Measurements from ENCODE around the gene PHOSPHO2. TPM values are rescaled to one million over a fixed set of nuclear protein-coding genes. Genes with fewer than 3 reads are reported as not detected.

PHOSPHO2 gene
- total RNA-seq, 2 experiments from 2014 or later = 4.5 to 6.5 TPM

DNA sequence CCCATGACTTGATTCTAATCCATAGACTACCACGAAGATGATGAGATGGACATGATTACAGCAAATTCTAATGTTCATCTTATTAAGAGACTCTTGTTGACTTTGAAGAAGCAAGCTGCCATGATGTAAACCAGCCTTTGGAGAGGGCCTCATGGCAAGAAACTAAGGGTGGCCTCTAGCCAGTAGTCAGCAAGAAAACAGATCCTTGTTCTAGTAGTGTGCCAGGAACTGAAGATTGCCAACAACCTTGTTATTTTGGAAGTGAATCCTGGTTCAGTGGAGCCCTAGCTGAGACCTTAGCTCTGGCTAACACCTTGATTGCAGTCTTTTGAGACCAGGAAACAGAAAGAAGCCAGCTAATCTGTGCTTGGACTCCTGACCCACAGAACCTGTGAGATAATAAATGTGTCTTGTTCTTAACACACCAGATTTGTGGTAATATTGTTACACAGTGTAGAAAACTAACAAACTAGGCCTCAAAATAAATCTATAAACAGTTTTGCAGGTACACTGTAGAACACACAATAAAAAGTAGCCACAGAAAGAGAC is 10.0 kb downstream of the PHOSPHO2 start:
- no peaks in the 10 kb centered on the region for H3K27me3 ChIP-seq (ENCODE audit: control insufficient read depth in 1 of 2, insufficient read depth in 2 of 2, low read length in 2 of 2)
- POLR2A ChIA-PET = interaction anchor here (1.0 kb wide), 1 partner anchor 10 kb away, joined by 5 read pairs; the partner anchor contains the start of genes CFAP210 and PHOSPHO2
- Mint-ChIP-seq H3K4me1 (ENCODE audit: low read depth) (no peaks in the 10 kb centered on the region), H3K27me3 (no peaks in the 10 kb centered on the region), H3K4me3 (no peak overlapping the region), H3K9me3 (no peaks in the 10 kb centered on the region), H3K36me3 (ENCODE audit: low read depth) (peaks cover 30% of the 10 kb centered on the region), H3K27ac (no peak overlapping the region)
- DNase-seq (no peak), ATAC-seq (ENCODE audit: poor library complexity) (no peak)
- intact Hi-C loops (cut with DNase I, micrococcal nuclease) = no loop called here
- no peaks in the 10 kb centered on the region for H3K4me1 ChIP-seq (ENCODE audit: insufficient read depth, low read length)
- no peaks in the 10 kb centered on the region for H3K9me3 ChIP-seq (ENCODE audit: control insufficient read depth in 1 of 2, insufficient read depth in 1 of 2, low read length in 2 of 2)
- CTCF ChIA-PET = no interaction called here
- H3K36me3 ChIP-seq (ENCODE audit: insufficient read depth, low read length) = peaks cover 2% of the 10 kb centered on the region
- TF ChIP-seq, protein P1, sequence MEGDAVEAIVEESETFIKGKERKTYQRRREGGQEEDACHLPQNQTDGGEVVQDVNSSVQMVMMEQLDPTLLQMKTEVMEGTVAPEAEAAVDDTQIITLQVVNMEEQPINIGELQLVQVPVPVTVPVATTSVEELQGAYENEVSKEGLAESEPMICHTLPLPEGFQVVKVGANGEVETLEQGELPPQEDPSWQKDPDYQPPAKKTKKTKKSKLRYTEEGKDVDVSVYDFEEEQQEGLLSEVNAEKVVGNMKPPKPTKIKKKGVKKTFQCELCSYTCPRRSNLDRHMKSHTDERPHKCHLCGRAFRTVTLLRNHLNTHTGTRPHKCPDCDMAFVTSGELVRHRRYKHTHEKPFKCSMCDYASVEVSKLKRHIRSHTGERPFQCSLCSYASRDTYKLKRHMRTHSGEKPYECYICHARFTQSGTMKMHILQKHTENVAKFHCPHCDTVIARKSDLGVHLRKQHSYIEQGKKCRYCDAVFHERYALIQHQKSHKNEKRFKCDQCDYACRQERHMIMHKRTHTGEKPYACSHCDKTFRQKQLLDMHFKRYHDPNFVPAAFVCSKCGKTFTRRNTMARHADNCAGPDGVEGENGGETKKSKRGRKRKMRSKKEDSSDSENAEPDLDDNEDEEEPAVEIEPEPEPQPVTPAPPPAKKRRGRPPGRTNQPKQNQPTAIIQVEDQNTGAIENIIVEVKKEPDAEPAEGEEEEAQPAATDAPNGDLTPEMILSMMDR (IDR thresholded peaks at IDR 0.05) = no peak
- no peak overlapping the region for H3K4me3 ChIP-seq (ENCODE audit: low read length)
- no peak overlapping the region for H3K27ac ChIP-seq (ENCODE audit: low read depth in 1 of 2, low read length in 2 of 2)

DNA sequence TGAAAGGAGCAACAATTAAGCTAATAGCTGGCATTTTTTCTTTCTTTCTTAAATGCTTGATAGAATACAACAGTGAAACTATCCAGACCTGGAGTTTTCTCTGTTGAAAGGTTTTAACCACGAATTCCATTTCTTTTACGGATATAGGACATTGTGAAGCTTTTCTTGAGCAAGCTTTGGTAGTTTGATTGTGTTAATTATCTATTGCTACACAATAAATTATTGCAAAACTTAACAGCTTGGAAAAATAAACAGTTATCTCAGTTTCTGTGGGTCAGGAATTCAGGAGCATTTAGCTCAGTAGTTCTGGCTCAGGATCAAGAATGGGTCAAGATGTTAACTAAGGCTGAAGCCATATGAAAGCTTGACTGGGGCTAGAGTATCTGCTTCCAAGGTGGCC is 11.7 kb downstream of the PHOSPHO2 start:
- TF ChIP-seq, protein P1 (IDR thresholded peaks at IDR 0.05) = no peak

DNA sequence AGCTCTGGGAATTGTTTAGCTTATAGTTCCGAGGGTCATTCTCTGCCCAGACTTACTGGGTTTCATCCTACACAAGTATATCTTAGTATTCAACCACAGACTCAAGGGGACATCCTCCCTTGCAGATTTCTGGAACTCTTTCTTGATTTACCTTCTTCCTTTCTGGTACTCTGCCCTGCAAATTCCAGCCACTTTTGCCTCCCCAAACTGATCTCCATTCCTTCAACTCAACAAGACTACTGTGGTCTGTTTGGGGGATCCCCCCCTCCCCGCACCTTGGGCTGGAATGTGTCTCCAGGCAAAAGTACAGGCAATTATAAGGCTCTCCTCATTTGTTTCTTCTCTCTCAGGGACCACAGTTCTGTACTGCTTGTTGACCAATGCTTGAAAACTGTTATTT is 13.4 kb downstream of the PHOSPHO2 start:
- Histone ChIP-seq H3K4me3 (ENCODE audit: low read length) (no peak overlapping the region), H3K4me1 (ENCODE audit: insufficient read depth, low read length) (no peaks in the 10 kb centered on the region), H3K27me3 (ENCODE audit: control insufficient read depth in 1 of 2, insufficient read depth in 2 of 2, low read length in 2 of 2) (no peaks in the 10 kb centered on the region), H3K36me3 (ENCODE audit: insufficient read depth, low read length) (no peaks in the 10 kb centered on the region), H3K27ac (ENCODE audit: low read depth in 1 of 2, low read length in 2 of 2) (no peak overlapping the region), H3K9me3 (ENCODE audit: control insufficient read depth in 1 of 2, insufficient read depth in 1 of 2, low read length in 2 of 2) (peaks cover 0 to 4% of the 10 kb centered on the region in 2 experiments)
- TF ChIP-seq, protein P1 (IDR thresholded peaks at IDR 0.05) = no peak
- no peak overlapping the region for H3K27ac Mint-ChIP-seq
- no peaks in the 10 kb centered on the region for H3K27me3 Mint-ChIP-seq
- no peaks in the 10 kb centered on the region for H3K4me1 Mint-ChIP-seq (ENCODE audit: low read depth)
- H3K9me3 Mint-ChIP-seq = no peaks in the 10 kb centered on the region
- ChIA-PET CTCF (no interaction called here), POLR2A (no interaction called here)
- no peak for ATAC-seq (ENCODE audit: poor library complexity)
- DNase-seq = no peak
- H3K4me3 Mint-ChIP-seq = no peak overlapping the region
- peaks cover under 1% of the 10 kb centered on the region for H3K36me3 Mint-ChIP-seq (ENCODE audit: low read depth)
- intact Hi-C loops (cut with DNase I, micrococcal nuclease) = no loop called here

More for the DNA sequence above, 11.7 kb downstream of the PHOSPHO2 start:
- Histone ChIP-seq H3K4me1 (ENCODE audit: insufficient read depth, low read length) (no peaks in the 10 kb centered on the region), H3K4me3 (ENCODE audit: low read length) (no peak overlapping the region), H3K36me3 (ENCODE audit: insufficient read depth, low read length) (peaks cover 2% of the 10 kb centered on the region), H3K9me3 (ENCODE audit: control insufficient read depth in 1 of 2, insufficient read depth in 1 of 2, low read length in 2 of 2) (no peaks in the 10 kb centered on the region), H3K27ac (ENCODE audit: low read depth in 1 of 2, low read length in 2 of 2) (no peak overlapping the region), H3K27me3 (ENCODE audit: control insufficient read depth in 1 of 2, insufficient read depth in 2 of 2, low read length in 2 of 2) (no peaks in the 10 kb centered on the region)
- CTCF ChIA-PET = no interaction called here
- H3K36me3 Mint-ChIP-seq (ENCODE audit: low read depth) = peaks cover 17% of the 10 kb centered on the region
- POLR2A ChIA-PET = no interaction called here
- no peaks in the 10 kb centered on the region for H3K27me3 Mint-ChIP-seq
- no peaks in the 10 kb centered on the region for H3K4me1 Mint-ChIP-seq (ENCODE audit: low read depth)
- intact Hi-C loops (cut with DNase I, micrococcal nuclease) = no loop called here
- DNase-seq = no peak
- ATAC-seq (ENCODE audit: poor library complexity) = no peak
- no peak overlapping the region for H3K27ac Mint-ChIP-seq
- no peaks in the 10 kb centered on the region for H3K9me3 Mint-ChIP-seq
- no peak overlapping the region for H3K4me3 Mint-ChIP-seq

All from CD4-positive, alpha-beta T cell (primary cell).